IMR-90 (cell line): Measurements from ENCODE around the gene PIEZO1. TPM values are rescaled to one million over a fixed set of nuclear protein-coding genes. Genes with fewer than 3 reads are reported as not detected.

ENCODE experiments used
- ATAC-seq: fragments of 200-7000 bp; cut with Tn5 transposase; 2 replicates; pipeline ENCODE4 v1.9.1; 2020; ENCODE audit warnings: low read depth, mild to moderate bottlenecking, moderate library complexity
- BruUV-seq: library from RNA; stranded (reverse); fragments of 400-500 nt; replicated peaks from 2 replicates; lab custom pipeline; 2021; lab: Mats Ljungman, UMichigan
- CTCF ChIA-PET: fragments of 300-600 bp; formaldehyde crosslinking; extraction: SDS; loops from one replicate; lab custom pipeline; 2021; ENCODE audit warnings: antibody characterized with exemption; lab: Yijun Ruan, JAX
- POLR2A ChIA-PET: fragments of 300-600 bp; sonication (Branson Sonifier 250); formaldehyde crosslinking; loops from one replicate; lab custom pipeline; 2022; ENCODE audit warnings: antibody characterized with exemption; ENCODE audit not compliant: unreplicated experiment; lab: Charles Lee
- DNase-seq: peaks from one replicate; pipeline ENCODE4 v3.0.0; 2013
- H2AFZ ChIP-seq: replicated peaks from 2 replicates; pipeline ENCODE3; 2013; ENCODE audit warnings: low read length, mild to moderate bottlenecking; ENCODE audit not compliant: poor library complexity
- H2AK5ac ChIP-seq: 2 replicates; pipeline ENCODE4 v1.6.1; 2013; ENCODE audit warnings: low read depth, low read length, inconsistent platforms
- H2AK9ac ChIP-seq: replicated peaks from 2 replicates; pipeline ENCODE3; 2013; ENCODE audit warnings: mild to moderate bottlenecking, low read depth, low read length, moderate library complexity; ENCODE audit not compliant: poor library complexity
- H2BK120ac ChIP-seq: 2 replicates; pipeline ENCODE4 v1.6.1; 2013; ENCODE audit warnings: low read depth, low read length, inconsistent platforms
- H2BK15ac ChIP-seq: 3 replicates; pipeline ENCODE4 v1.6.1; 2013; ENCODE audit warnings: low read depth, low read length, inconsistent platforms
- H2BK20ac ChIP-seq: 2 replicates; pipeline ENCODE4 v1.6.1; 2013; ENCODE audit warnings: low read depth, mild to moderate bottlenecking, inconsistent platforms, low read length, moderate library complexity
- H2BK5ac ChIP-seq: 2 replicates; pipeline ENCODE4 v1.6.1; 2013; ENCODE audit warnings: mild to moderate bottlenecking, low read depth, low read length, inconsistent platforms; ENCODE audit not compliant: poor library complexity, severe bottlenecking
- H3K14ac ChIP-seq: replicated peaks from 2 replicates; pipeline ENCODE4 v1.6.1; 2013; ENCODE audit warnings: low read depth, low read length, inconsistent platforms
- H3K18ac ChIP-seq: 2 replicates; pipeline ENCODE4 v1.6.1; 2013; ENCODE audit warnings: low read depth, low read length, control low read depth
- H3K23ac ChIP-seq: 2 replicates; pipeline ENCODE4 v1.6.1; 2013; ENCODE audit warnings: low read depth, low read length, inconsistent platforms
- H3K27ac ChIP-seq: 2 replicates; pipeline ENCODE4 v1.5.1; 2013; ENCODE audit warnings: mild to moderate bottlenecking, control low read depth, low read length; ENCODE audit not compliant: insufficient read depth
- H3K27me3 ChIP-seq: 2 replicates; pipeline ENCODE4 v1.6.1; 2013; ENCODE audit warnings: low read length; ENCODE audit not compliant: control insufficient read depth, insufficient read depth
- H3K36me3 ChIP-seq: 2 replicates; pipeline ENCODE4 v1.6.1; 2013; ENCODE audit warnings: low read length, mixed read lengths; ENCODE audit not compliant: control insufficient read depth, insufficient read depth
- H3K4ac ChIP-seq: 2 replicates; pipeline ENCODE4 v1.6.1; 2013; ENCODE audit warnings: low read depth, low read length, inconsistent platforms
- H3K4me1 ChIP-seq: 2 replicates; pipeline ENCODE4 v1.6.1; 2013; ENCODE audit warnings: low read length, mixed read lengths; ENCODE audit not compliant: control insufficient read depth, insufficient read depth
- H3K4me2 ChIP-seq: 2 replicates; pipeline ENCODE4 v1.6.1; 2013; ENCODE audit warnings: low read depth, mild to moderate bottlenecking, control low read depth, low read length, moderate library complexity
- H3K4me3 ChIP-seq: 2 replicates; pipeline ENCODE4 v1.5.1; 2013; ENCODE audit warnings: low read depth, mild to moderate bottlenecking, control low read depth, low read length, moderate library complexity; ENCODE audit not compliant: insufficient read depth
- H3K56ac ChIP-seq: 2 replicates; pipeline ENCODE4 v1.6.1; 2013; ENCODE audit warnings: low read length, inconsistent platforms; ENCODE audit not compliant: insufficient read depth; ENCODE audit errors: extremely low read depth
- H3K79me1 ChIP-seq, 2 experiments: 2 replicates each; pipeline ENCODE4 v1.6.1; 2013; ENCODE audit warnings: low read length in 2 of 2, inconsistent platforms in 1 of 2, low read depth in 1 of 2
- H3K9ac ChIP-seq: 2 replicates; pipeline ENCODE4 v1.6.1; 2013; ENCODE audit warnings: low read depth, low read length, control low read depth
- H3K9me1 ChIP-seq: 2 replicates; pipeline ENCODE4 v1.6.1; 2013; ENCODE audit warnings: low read length, inconsistent platforms; ENCODE audit not compliant: insufficient read depth
- H3K9me3 ChIP-seq: 2 replicates; pipeline ENCODE4 v1.6.1; 2013; ENCODE audit warnings: low read length; ENCODE audit not compliant: control insufficient read depth, insufficient read depth
- H4K20me1 ChIP-seq: 2 replicates; pipeline ENCODE4 v1.6.1; 2013; ENCODE audit warnings: low read length, inconsistent platforms; ENCODE audit not compliant: insufficient read depth
- H4K5ac ChIP-seq: 2 replicates; pipeline ENCODE4 v1.6.1; 2013; ENCODE audit warnings: mild to moderate bottlenecking, low read depth, low read length, control low read depth
- H4K8ac ChIP-seq, 2 experiments: 2 replicates each; pipeline ENCODE4 v1.6.1; 2013; ENCODE audit warnings: low read depth in 2 of 2, low read length in 2 of 2, control low read depth in 1 of 2, inconsistent platforms in 1 of 2
- H4K91ac ChIP-seq: 2 replicates; pipeline ENCODE4 v1.6.1; 2013; ENCODE audit warnings: low read depth, low read length, inconsistent platforms; ENCODE audit not compliant: insufficient read depth
- BHLHE40 ChIP-seq: fragments of 150-350 bp; IDR thresholded peaks from 2 replicates; pipeline ENCODE4 v1.6.1; 2016; ENCODE audit warnings: mild to moderate bottlenecking, low read depth, low read length
- CEBPB ChIP-seq: IDR thresholded peaks from 2 replicates; pipeline ENCODE4 v1.6.1; 2012; ENCODE audit warnings: low read depth, low read length, improper control_type of control experiment
- CHD1 ChIP-seq: IDR thresholded peaks from 2 replicates; pipeline ENCODE4 v1.6.1; 2012; ENCODE audit warnings: low read depth, low read length, improper control_type of control experiment
- FOS ChIP-seq: fragments of 150-350 bp; IDR thresholded peaks from 2 replicates; pipeline ENCODE4 v1.6.1; 2016; ENCODE audit warnings: low read depth, low read length
- MAFK ChIP-seq: IDR thresholded peaks from 2 replicates; pipeline ENCODE4 v1.6.1; 2012; ENCODE audit warnings: low read depth, low read length, improper control_type of control experiment
- MAZ ChIP-seq: IDR thresholded peaks from 2 replicates; pipeline ENCODE4 v1.6.1; 2012; ENCODE audit warnings: low read depth, mild to moderate bottlenecking, low read length, improper control_type of control experiment, moderate library complexity, borderline replicate concordance
- MXI1 ChIP-seq: IDR thresholded peaks from 2 replicates; pipeline ENCODE4 v1.6.1; 2012; ENCODE audit warnings: low read depth, mild to moderate bottlenecking, low read length, moderate library complexity, borderline replicate concordance
- NFE2L2 ChIP-seq: fragments of 150-350 bp; IDR thresholded peaks from 2 replicates; pipeline ENCODE4 v1.6.1; 2016; ENCODE audit warnings: low read depth, mild to moderate bottlenecking, low read length
- POLR2A ChIP-seq: IDR thresholded peaks from 2 replicates; pipeline ENCODE4 v1.6.1; 2012; ENCODE audit warnings: mild to moderate bottlenecking, low read depth, low read length
- RAD21 ChIP-seq: IDR thresholded peaks from 2 replicates; pipeline ENCODE4 v1.6.1; 2012; ENCODE audit warnings: low read length, improper control_type of control experiment
- RCOR1 ChIP-seq: IDR thresholded peaks from 2 replicates; pipeline ENCODE4 v1.6.1; 2012; ENCODE audit warnings: mild to moderate bottlenecking, low read length, improper control_type of control experiment; ENCODE audit not compliant: insufficient replicate concordance
- RFX5 ChIP-seq: IDR thresholded peaks from 2 replicates; pipeline ENCODE4 v1.8.0; 2012; ENCODE audit warnings: low read depth, mild to moderate bottlenecking, low read length, moderate library complexity
- SMC3 ChIP-seq: fragments of 150-350 bp; IDR thresholded peaks from 2 replicates; pipeline ENCODE4 v1.6.1; 2016; ENCODE audit warnings: low read depth, mild to moderate bottlenecking, antibody characterized with exemption, low read length, moderate library complexity
- WGBS, 2 experiments: methylation state at CpG; one replicate each; pipeline versions ENCODE4 v1.1.5 to v1.1.7; 2013; ENCODE audit warnings: missing lambda C conversion rate in 2 of 2; ENCODE audit not compliant: insufficient read length in 1 of 2; ENCODE audit errors: extremely low coverage in 2 of 2; 5-methylcytosine and 5-hydroxymethylcytosine counted together
- dilution Hi-C: fragments of 300-500 bp; cut with HindIII; formaldehyde crosslinking; loops from one replicate; pipeline ENCODE4 v1.14.3; 2018; ENCODE audit warnings: low sequenced_read_pairs; ENCODE audit not compliant: unreplicated experiment
- in situ Hi-C: fragments of 300-500 bp; cut with MboI; formaldehyde crosslinking; loops from 3 replicates; pipeline ENCODE4 v1.14.3; 2019; ENCODE audit warnings: low sequenced_read_pairs, inconsistent platforms, mixed read lengths
- intact Hi-C: fragments of 100-400 bp; cut with micrococcal nuclease; formaldehyde crosslinking; loops from 2 replicates; pipeline ENCODE4 v1.10.0; 2022
- polyA plus RNA-seq, 3 experiments: library from polyadenylated mRNA; depleted of rRNA; stranded (reverse); fragments of >200 nt; gene quantifications; 2 replicates each; pipeline ENCODE4 v1.2.3, GENCODE V29; 2012; ENCODE audit warnings: low replicate concordance in 1 of 3
- total RNA-seq: library from RNA; depleted of rRNA; stranded (reverse); fragments of >200 nt; gene quantifications from 2 replicates; pipeline ENCODE4 v1.2.3, GENCODE V29; 2012
- TF ChIP-seq, protein P1 (sequence below): fragments of 150-350 bp; IDR thresholded peaks from 2 replicates; pipeline ENCODE4 v1.6.1; 2016; ENCODE audit warnings: low read depth, mild to moderate bottlenecking, low read length, moderate library complexity, borderline replicate concordance
- TF ChIP-seq, protein P2 (sequence below): fragments of 150-350 bp; IDR thresholded peaks from 2 replicates; pipeline ENCODE4 v1.6.1; 2017; ENCODE audit warnings: mild to moderate bottlenecking, antibody characterized with exemption, low read length, low read depth
- TF ChIP-seq, protein P3 (sequence below): conservative IDR thresholded peaks from 2 replicates; pipeline ENCODE4 v1.5.1; 2012; ENCODE audit warnings: mild to moderate bottlenecking, low read depth, low read length, improper control_type of control experiment

PIEZO1 gene
- total and polyA plus RNA-seq, 2 of the 4 experiments (the other 2 are of a cell fraction): 36.2 to 372 TPM

DNA sequence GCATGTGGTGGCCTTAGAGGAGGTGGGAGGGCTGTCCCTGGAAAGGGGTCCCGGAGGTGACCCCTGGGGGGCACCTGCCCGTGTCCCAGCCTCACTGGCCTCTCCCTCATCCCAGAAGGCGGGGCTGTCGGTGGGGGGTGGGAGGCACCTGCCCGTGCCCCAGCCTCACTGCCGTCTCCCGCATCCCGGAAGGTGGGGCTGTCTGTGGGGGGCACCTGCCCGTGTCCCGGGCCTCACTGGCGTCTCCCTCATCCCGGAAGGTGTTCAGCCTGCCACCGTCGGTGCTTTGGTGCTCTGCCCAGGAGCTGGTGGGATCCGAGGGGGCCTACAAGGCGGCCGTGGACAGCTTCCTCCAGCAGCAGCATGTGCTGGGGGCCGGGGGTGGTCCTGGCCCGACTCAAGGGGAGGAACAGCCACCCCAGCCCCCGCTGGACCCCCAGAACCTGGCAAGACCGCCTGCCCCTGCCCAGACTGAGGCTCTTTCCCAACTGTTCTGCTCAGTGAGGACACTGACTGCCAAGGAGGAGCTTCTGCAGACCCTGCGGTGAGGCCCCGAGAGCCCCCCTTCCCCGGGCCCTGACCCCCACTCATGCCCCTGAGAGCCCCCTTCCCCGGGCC lies 72.5 kb downstream of the PIEZO1 start:
- Histone ChIP-seq H2BK5ac (no peak overlapping the region), H3K27ac (no peak overlapping the region), H4K91ac (no peak overlapping the region), H2BK120ac (no peak overlapping the region), H4K8ac (no peak overlapping the region), H2AK9ac (no peak overlapping the region), H3K27me3 (no peaks in the 10 kb centered on the region), H3K56ac (no peak overlapping the region), H2AK5ac (no peak overlapping the region), H3K4me2 (no peak overlapping the region), H3K23ac (no peak overlapping the region), H3K9me3 (no peaks in the 10 kb centered on the region), H2BK15ac (no peak overlapping the region), H3K36me3 (peaks cover 43% of the 10 kb centered on the region), H3K18ac (no peak overlapping the region), H4K5ac (no peak overlapping the region), H3K14ac (no peak overlapping the region), H2BK20ac (no peak overlapping the region), H2AFZ (no peak overlapping the region), H3K4ac (no peak overlapping the region), H3K4me3 (no peak overlapping the region), H3K4me1 (no peaks in the 10 kb centered on the region), H3K9me1 (no peaks in the 10 kb centered on the region), H3K9ac (no peak overlapping the region), H3K79me1 (peaks cover 7 to 46% of the 10 kb centered on the region in 2 experiments; a peak in 3 of 4 replicates), H4K20me1 (peaks cover 43% of the 10 kb centered on the region)
- in situ Hi-C loops: no loop called here
- TF ChIP-seq POLR2A (no peak), FOS (no peak), SMC3 (no peak), CHD1 (no peak), NFE2L2 (no peak), MAZ (no peak), MXI1 (no peak), RAD21 (no peak), RFX5 (no peak), CEBPB (no peak), MAFK (no peak), RCOR1 (no peak), BHLHE40 (no peak)
- TF ChIP-seq, protein P1, sequence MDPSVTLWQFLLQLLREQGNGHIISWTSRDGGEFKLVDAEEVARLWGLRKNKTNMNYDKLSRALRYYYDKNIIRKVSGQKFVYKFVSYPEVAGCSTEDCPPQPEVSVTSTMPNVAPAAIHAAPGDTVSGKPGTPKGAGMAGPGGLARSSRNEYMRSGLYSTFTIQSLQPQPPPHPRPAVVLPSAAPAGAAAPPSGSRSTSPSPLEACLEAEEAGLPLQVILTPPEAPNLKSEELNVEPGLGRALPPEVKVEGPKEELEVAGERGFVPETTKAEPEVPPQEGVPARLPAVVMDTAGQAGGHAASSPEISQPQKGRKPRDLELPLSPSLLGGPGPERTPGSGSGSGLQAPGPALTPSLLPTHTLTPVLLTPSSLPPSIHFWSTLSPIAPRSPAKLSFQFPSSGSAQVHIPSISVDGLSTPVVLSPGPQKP: no peak
- TF ChIP-seq, protein P2, sequence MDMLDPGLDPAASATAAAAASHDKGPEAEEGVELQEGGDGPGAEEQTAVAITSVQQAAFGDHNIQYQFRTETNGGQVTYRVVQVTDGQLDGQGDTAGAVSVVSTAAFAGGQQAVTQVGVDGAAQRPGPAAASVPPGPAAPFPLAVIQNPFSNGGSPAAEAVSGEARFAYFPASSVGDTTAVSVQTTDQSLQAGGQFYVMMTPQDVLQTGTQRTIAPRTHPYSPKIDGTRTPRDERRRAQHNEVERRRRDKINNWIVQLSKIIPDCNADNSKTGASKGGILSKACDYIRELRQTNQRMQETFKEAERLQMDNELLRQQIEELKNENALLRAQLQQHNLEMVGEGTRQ: no peak
- TF ChIP-seq, protein P3, sequence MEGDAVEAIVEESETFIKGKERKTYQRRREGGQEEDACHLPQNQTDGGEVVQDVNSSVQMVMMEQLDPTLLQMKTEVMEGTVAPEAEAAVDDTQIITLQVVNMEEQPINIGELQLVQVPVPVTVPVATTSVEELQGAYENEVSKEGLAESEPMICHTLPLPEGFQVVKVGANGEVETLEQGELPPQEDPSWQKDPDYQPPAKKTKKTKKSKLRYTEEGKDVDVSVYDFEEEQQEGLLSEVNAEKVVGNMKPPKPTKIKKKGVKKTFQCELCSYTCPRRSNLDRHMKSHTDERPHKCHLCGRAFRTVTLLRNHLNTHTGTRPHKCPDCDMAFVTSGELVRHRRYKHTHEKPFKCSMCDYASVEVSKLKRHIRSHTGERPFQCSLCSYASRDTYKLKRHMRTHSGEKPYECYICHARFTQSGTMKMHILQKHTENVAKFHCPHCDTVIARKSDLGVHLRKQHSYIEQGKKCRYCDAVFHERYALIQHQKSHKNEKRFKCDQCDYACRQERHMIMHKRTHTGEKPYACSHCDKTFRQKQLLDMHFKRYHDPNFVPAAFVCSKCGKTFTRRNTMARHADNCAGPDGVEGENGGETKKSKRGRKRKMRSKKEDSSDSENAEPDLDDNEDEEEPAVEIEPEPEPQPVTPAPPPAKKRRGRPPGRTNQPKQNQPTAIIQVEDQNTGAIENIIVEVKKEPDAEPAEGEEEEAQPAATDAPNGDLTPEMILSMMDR: no peak
- no peak for DNase-seq
- no TSS peak for BruUV-seq
- dilution Hi-C loops: no loop called here
- CTCF ChIA-PET: no interaction called here
- POLR2A ChIA-PET: no interaction called here
- no peak for ATAC-seq
- WGBS, 2 experiments: 67% methylated on average over 8 of the region's 25 CpGs; no CpG with 5 or more reads in 1 of the 2 experiments
- intact Hi-C loops: no loop called here
